Lung (tissue), 12 donors: ENCODE measurements around the gene WASF2. TPM values are rescaled to one million over a fixed set of nuclear protein-coding genes. Genes with fewer than 3 reads are reported as not detected.

Experiments
- ATAC-seq: fragments of 200-7000 bp; cut with Tn5 transposase; one replicate; pipeline ENCODE4 v1.9.1; 2020; ENCODE audit warnings: moderate number of reproducible peaks; ENCODE audit not compliant: insufficient read depth, low FRiP score
- DNase-seq, 3 donors: peaks; one replicate each; pipeline ENCODE4 v3.0.0-alpha.2; 2013 to 2017
- H3K27ac ChIP-seq, 2 donors: one replicate each; pipeline ENCODE4 v1.5.1; 2013; ENCODE audit warnings: mild to moderate bottlenecking in 2 of 2, moderate library complexity in 2 of 2, control low read depth in 1 of 2, inconsistent platforms in 1 of 2, low read depth in 1 of 2, low read length in 1 of 2
- H3K27me3 ChIP-seq, 3 donors: one replicate each; pipeline ENCODE4 v1.5.1; 2013; ENCODE audit warnings: low read length in 2 of 3; ENCODE audit not compliant: control insufficient read depth in 3 of 3, insufficient read depth in 3 of 3
- H3K36me3 ChIP-seq, 4 donors: one replicate each; pipeline ENCODE4 v1.5.1; 2013; ENCODE audit warnings: low read length in 4 of 4, mild to moderate bottlenecking in 1 of 4, moderate library complexity in 1 of 4; ENCODE audit not compliant: control insufficient read depth in 4 of 4, insufficient read depth in 4 of 4
- H3K4me1 ChIP-seq, 5 donors: one replicate each; pipeline ENCODE4 v1.5.1; 2013; ENCODE audit warnings: low read length in 5 of 5, mild to moderate bottlenecking in 2 of 5, moderate library complexity in 1 of 5; ENCODE audit not compliant: control insufficient read depth in 5 of 5, insufficient read depth in 5 of 5
- H3K4me3 ChIP-seq: one replicate; pipeline ENCODE4 v1.5.1; 2013; ENCODE audit warnings: mild to moderate bottlenecking, control low read depth, moderate library complexity
- H3K9ac ChIP-seq, 2 donors: one replicate each; pipeline ENCODE4 v1.5.1; 2013; ENCODE audit warnings: low read length in 2 of 2, control low read depth in 1 of 2; ENCODE audit not compliant: insufficient read depth in 1 of 2
- H3K9me3 ChIP-seq, 4 donors: one replicate each; pipeline ENCODE4 v1.5.1; 2013; ENCODE audit warnings: low read length in 3 of 4, mild to moderate bottlenecking in 1 of 4, moderate library complexity in 1 of 4; ENCODE audit not compliant: control insufficient read depth in 4 of 4, insufficient read depth in 3 of 4
- CTCF ChIP-seq: IDR thresholded peaks from 2 replicates; pipeline ENCODE4 v1.5.1; 2012; ENCODE audit warnings: mild to moderate bottlenecking; ENCODE audit errors: control extremely low read depth, extremely low read depth
- WGBS, 2 donors: extraction: QIAGEN DNeasy Blood & Tissue Kit; methylation state at CpG; one replicate each; pipeline ENCODE4 v1.1.7; 2013; 5-methylcytosine and 5-hydroxymethylcytosine counted together
- polyA plus RNA-seq, 2 donors: library from polyadenylated mRNA; stranded (reverse); fragments of 200-250 nt; gene quantifications; one replicate each; pipeline ENCODE4 v1.2.1, GENCODE V29; 2013
- total RNA-seq, 2 donors: library from RNA; depleted of rRNA in 1 of 2; stranded (reverse); fragments of >200 nt in 1 of 2; gene quantifications; one replicate each; pipeline ENCODE4 v1.2.1, GENCODE V29; 2014 to 2021
- donor health status: control.
- donor health status: control.
- donor health status: Bipolar disorder and iron deficiency.
- donor health status: healthy.
- donor health status: DM: yes; HTN: yes; CAD: no.

The WASF2 gene
- total and polyA plus RNA-seq, 4 donors = 27.3 to 136 (median 49.5) TPM

DNA sequence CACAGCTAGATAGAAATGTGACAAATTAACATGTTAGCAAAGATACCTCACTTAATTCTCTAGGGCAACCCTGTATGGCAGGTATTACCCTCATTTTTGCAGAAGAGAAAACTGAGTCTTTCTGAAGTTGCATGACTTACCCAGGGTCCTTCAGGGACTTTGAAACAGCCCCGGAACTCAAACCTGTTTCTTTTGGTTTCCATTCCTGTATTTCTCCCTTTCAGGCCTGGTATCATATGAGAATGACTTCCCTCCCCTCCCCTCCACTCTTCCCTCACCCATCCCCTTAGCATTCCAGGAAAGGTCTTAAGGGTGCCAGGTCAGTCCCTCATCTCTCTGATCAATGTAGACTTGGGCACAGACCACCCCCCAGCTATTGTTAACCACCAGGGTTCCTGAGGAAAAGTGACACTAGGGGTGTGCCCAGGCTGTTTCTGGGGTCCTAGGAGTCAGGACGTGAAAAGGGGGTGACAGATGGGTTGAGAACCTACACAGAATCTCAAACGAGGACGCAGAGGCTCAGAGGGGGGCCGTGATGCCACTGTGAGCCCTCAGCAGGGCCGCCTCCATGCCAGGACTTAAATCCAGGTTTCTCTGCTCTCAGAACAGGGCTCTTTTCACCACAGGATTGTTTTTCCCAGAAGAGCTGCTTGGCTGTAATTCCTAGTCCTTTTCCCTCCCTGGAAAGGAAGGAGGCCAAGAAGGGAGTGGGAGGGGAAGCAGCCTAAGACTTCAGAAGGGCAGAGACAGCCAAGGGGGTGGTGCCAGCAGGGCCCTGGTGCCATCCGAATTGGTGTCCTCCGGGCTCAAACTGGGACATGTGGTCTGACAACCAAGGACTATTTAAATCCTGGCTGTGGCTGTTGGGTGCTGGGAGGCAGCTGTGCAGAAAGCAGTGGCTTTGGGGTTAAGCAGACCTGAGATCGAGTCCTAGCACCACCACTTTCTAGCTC lies 2.1 kb upstream of the WASF2 start:
- Histone ChIP-seq H3K4me1 (peaks cover 0 to 19% (median 9%) of the 10 kb centered on the region in 5 donors), H3K4me3 (no peak overlapping the region), H3K36me3 (peaks cover 0 to 6% (median 0%) of the 10 kb centered on the region in 4 donors), H3K9me3 (no peaks in the 10 kb centered on the region), H3K9ac (no peak overlapping the region), H3K27ac (peak overlapping the region; percentile 74 to 89), H3K27me3 (no peaks in the 10 kb centered on the region)
- DNase-seq (peak in 2 of 3 donors; percentile 47 to 69), ATAC-seq (no peak)
- WGBS, 2 donors = 41 to 67% methylated on average over 9 of the region's 9 CpGs
- TF ChIP-seq CTCF = no peak

GRCh38 chr1:27489501-27489972 lies 430 bp downstream of the WASF2 start:
- peak; percentile 16 for ATAC-seq

GRCh38 chr1:27487966-27488884 lies 1.7 kb downstream of the WASF2 start:
- no peak for TF ChIP-seq CTCF
- no peaks in the 10 kb centered on the region for H3K9me3 ChIP-seq
- peak overlapping the region; percentile 99 to 100 for H3K27ac ChIP-seq
- H3K9ac ChIP-seq = peak overlapping the region in 1 of 2 donors; percentile 99
- WGBS, 2 donors = 5 to 9% methylated on average over 6 of the region's 6 CpGs
- H3K4me1 ChIP-seq = peaks cover 0 to 20% (median 9%) of the 10 kb centered on the region in 5 donors
- peaks cover 0 to 6% (median 1%) of the 10 kb centered on the region in 4 donors for H3K36me3 ChIP-seq
- H3K4me3 ChIP-seq = peak overlapping the region; percentile 97
- DNase-seq (peak in 2 of 3 donors; percentile 69 to 71), ATAC-seq (no peak)
- no peaks in the 10 kb centered on the region for H3K27me3 ChIP-seq

More at GRCh38 chr1:27489501-27489972, 430 bp downstream of the WASF2 start:
- 0 to 1% methylated on average over 26 of the region's 26 CpGs for WGBS, 2 donors
- Histone ChIP-seq H3K9ac (peak overlapping the region; percentile 88 to 99), H3K27me3 (no peaks in the 10 kb centered on the region), H3K4me1 (peaks cover 0 to 17% (median 9%) of the 10 kb centered on the region in 5 donors), H3K36me3 (peaks cover 0 to 6% (median 0%) of the 10 kb centered on the region in 4 donors), H3K27ac (peak overlapping the region; percentile 99 to 100), H3K4me3 (peak overlapping the region; percentile 97), H3K9me3 (no peaks in the 10 kb centered on the region)
- DNase-seq = peak in 2 of 3 donors; percentile 70 to 71
- no peak for TF ChIP-seq CTCF
